Upper lobe of left lung (tissue), 4 donors: ENCODE data around the gene ST3GAL5.

Source experiments
- POLR2A ChIP-seq, 4 donors: fragments of 450-650 bp; IDR thresholded peaks; one replicate each; pipeline ENCODE4 v1.5.1; 2016 to 2017; ENCODE audit warnings: antibody characterized with exemption in 4 of 4, mild to moderate bottlenecking in 2 of 4
- TF ChIP-seq, protein P1 (sequence below), 6 experiments: fragments of 450-650 bp in 4 of 6; fragments of 200-600 bp in 2 of 6; sonication (generic) in 2 of 6; IDR thresholded peaks; one replicate each; pipeline ENCODE4 v1.5.1; 2016 to 2019; ENCODE audit warnings: antibody characterized with exemption in 6 of 6

DNA sequence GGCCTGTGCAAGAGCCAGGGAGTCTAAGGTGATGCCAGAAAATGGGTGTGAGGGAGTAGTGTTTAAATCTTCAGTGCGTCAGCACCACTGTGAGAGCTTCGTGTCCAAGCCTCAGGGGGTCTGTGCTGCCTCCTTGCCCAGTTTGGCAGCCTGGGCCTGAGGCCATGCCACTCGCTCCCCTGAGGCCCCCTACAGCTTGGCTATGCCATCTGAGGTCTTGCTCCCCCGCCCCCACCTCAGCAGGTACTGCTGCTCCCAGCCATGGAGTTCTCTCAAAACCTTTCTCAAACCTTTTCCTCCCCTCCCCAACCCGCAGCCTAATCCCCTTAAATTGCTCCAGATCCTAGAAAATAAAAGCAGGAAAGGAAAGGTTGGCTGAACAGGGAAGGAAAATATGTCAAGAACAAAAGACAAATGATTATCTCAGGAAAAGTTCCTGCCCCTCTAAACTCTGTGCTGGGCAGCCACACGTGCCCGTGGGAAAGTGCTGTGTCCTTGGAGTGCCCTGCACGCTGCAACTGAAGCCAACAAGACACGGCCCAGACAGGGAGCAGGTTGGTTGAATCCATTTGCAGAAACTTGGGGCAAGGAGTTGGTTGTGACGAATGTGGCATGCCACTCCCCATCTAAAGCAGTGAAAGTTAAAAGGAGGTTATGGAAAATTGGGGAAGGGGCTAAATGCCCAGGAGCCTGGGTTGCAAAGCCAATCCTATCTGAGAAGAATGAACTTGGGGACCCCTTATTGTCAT is 73.8 kb downstream of the ST3GAL5 start:
- TF ChIP-seq POLR2A (IDR thresholded peaks at IDR 0.05): no peak
- TF ChIP-seq, protein P1, sequence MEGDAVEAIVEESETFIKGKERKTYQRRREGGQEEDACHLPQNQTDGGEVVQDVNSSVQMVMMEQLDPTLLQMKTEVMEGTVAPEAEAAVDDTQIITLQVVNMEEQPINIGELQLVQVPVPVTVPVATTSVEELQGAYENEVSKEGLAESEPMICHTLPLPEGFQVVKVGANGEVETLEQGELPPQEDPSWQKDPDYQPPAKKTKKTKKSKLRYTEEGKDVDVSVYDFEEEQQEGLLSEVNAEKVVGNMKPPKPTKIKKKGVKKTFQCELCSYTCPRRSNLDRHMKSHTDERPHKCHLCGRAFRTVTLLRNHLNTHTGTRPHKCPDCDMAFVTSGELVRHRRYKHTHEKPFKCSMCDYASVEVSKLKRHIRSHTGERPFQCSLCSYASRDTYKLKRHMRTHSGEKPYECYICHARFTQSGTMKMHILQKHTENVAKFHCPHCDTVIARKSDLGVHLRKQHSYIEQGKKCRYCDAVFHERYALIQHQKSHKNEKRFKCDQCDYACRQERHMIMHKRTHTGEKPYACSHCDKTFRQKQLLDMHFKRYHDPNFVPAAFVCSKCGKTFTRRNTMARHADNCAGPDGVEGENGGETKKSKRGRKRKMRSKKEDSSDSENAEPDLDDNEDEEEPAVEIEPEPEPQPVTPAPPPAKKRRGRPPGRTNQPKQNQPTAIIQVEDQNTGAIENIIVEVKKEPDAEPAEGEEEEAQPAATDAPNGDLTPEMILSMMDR (IDR thresholded peaks at IDR 0.05): no peak
